ENCODE measurements around the gene GABPA. TPM values are rescaled to one million over a fixed set of nuclear protein-coding genes. Genes with fewer than 3 reads are reported as not detected.

The GABPA gene
- polyA plus RNA-seq, 3 donors = 7.1 to 20.1 (median 12.9) TPM

GRCh38 chr21:25750085-25750484 is 15.3 kb downstream of the GABPA start:
- Histone ChIP-seq H3K4me1 (ENCODE audit: control insufficient read depth in 1 of 2, insufficient read depth in 2 of 2, low read length in 2 of 2) (no peaks in the 10 kb centered on the region), H2AFZ (ENCODE audit: insufficient read depth, low read depth, low read length, poor library complexity, severe bottlenecking) (no peak overlapping the region), H3K4me3 (replicated peaks in 1 of 3; ENCODE audit: low read depth in 2 of 3, low read length in 3 of 3) (no peak overlapping the region), H3K4me2 (replicated peaks; ENCODE audit: extremely low read depth, low read length, poor library complexity, severe bottlenecking) (no peak overlapping the region), H3K79me2 (ENCODE audit: insufficient read depth, low read length) (no peaks in the 10 kb centered on the region), H4K20me1 (ENCODE audit: insufficient read depth, low read length) (no peaks in the 10 kb centered on the region), H3K9me3 (replicated peaks in 1 of 2; ENCODE audit: control insufficient read depth in 1 of 2, insufficient read depth in 1 of 2, low read length in 2 of 2) (no peaks in the 10 kb centered on the region), H3K27ac (ENCODE audit: low read depth in 1 of 2, low read length in 2 of 2) (no peak overlapping the region), H3K36me3 (replicated peaks in 1 of 2; ENCODE audit: control insufficient read depth in 1 of 2, insufficient read depth in 2 of 2, low read length in 2 of 2) (peaks cover 71 to 89% of the 10 kb centered on the region in 2 donors), H3K27me3 (ENCODE audit: control insufficient read depth in 2 of 2, insufficient read depth in 2 of 2, low read length in 2 of 2) (no peaks in the 10 kb centered on the region), H3K9ac (ENCODE audit: insufficient read depth, low read length, poor library complexity, severe bottlenecking) (no peak overlapping the region)
- Mint-ChIP-seq H3K4me3 (no peak overlapping the region), H3K9me3 (no peaks in the 10 kb centered on the region), H3K27ac (peak overlapping the region in 1 of 7 donors; percentile 50), H3K27me3 (ENCODE audit: low read depth in 3 of 3) (no peaks in the 10 kb centered on the region), H3K4me1 (peaks cover 2% of the 10 kb centered on the region), H3K36me3 (peaks cover 62 to 75% of the 10 kb centered on the region in 2 donors)
- no peak for DNase-seq
- TF ChIP-seq CTCF (IDR thresholded peaks at IDR 0.05) = no peak
- intact Hi-C loops (cut with micrococcal nuclease) = no loop called here
- WGBS (ENCODE audit: insufficient coverage) = 82% methylated on average over 2 of the region's 6 CpGs

GRCh38 chr21:25752416-25752815 is 17.6 kb downstream of the GABPA start:
- Histone ChIP-seq H3K36me3 (replicated peaks in 1 of 2; ENCODE audit: control insufficient read depth in 1 of 2, insufficient read depth in 2 of 2, low read length in 2 of 2) (peaks cover 71 to 91% of the 10 kb centered on the region in 2 donors), H3K4me1 (ENCODE audit: control insufficient read depth in 1 of 2, insufficient read depth in 2 of 2, low read length in 2 of 2) (no peaks in the 10 kb centered on the region), H3K4me3 (replicated peaks in 1 of 3; ENCODE audit: low read depth in 2 of 3, low read length in 3 of 3) (no peak overlapping the region), H3K9ac (ENCODE audit: insufficient read depth, low read length, poor library complexity, severe bottlenecking) (no peak overlapping the region), H2AFZ (ENCODE audit: insufficient read depth, low read depth, low read length, poor library complexity, severe bottlenecking) (no peak overlapping the region), H3K9me3 (replicated peaks in 1 of 2; ENCODE audit: control insufficient read depth in 1 of 2, insufficient read depth in 1 of 2, low read length in 2 of 2) (no peaks in the 10 kb centered on the region), H4K20me1 (ENCODE audit: insufficient read depth, low read length) (no peaks in the 10 kb centered on the region), H3K4me2 (replicated peaks; ENCODE audit: extremely low read depth, low read length, poor library complexity, severe bottlenecking) (no peak overlapping the region), H3K79me2 (ENCODE audit: insufficient read depth, low read length) (no peaks in the 10 kb centered on the region), H3K27ac (ENCODE audit: low read depth in 1 of 2, low read length in 2 of 2) (no peak overlapping the region), H3K27me3 (ENCODE audit: control insufficient read depth in 2 of 2, insufficient read depth in 2 of 2, low read length in 2 of 2) (no peaks in the 10 kb centered on the region)
- Mint-ChIP-seq H3K4me3 (no peak overlapping the region), H3K27ac (no peak overlapping the region), H3K9me3 (no peaks in the 10 kb centered on the region), H3K27me3 (ENCODE audit: low read depth in 3 of 3) (no peaks in the 10 kb centered on the region), H3K36me3 (peaks cover 69 to 78% of the 10 kb centered on the region in 2 donors), H3K4me1 (peaks cover 2% of the 10 kb centered on the region)
- 100% methylated on average over 1 of the region's 1 CpG for WGBS (ENCODE audit: insufficient coverage)
- DNase-seq = no peak
- TF ChIP-seq CTCF (IDR thresholded peaks at IDR 0.05) = no peak
- intact Hi-C loops (cut with micrococcal nuclease) = no loop called here

Data from CD14-positive monocyte (primary cell).